ENCODE data around the gene TSNAX.

Gene TSNAX

DNA sequence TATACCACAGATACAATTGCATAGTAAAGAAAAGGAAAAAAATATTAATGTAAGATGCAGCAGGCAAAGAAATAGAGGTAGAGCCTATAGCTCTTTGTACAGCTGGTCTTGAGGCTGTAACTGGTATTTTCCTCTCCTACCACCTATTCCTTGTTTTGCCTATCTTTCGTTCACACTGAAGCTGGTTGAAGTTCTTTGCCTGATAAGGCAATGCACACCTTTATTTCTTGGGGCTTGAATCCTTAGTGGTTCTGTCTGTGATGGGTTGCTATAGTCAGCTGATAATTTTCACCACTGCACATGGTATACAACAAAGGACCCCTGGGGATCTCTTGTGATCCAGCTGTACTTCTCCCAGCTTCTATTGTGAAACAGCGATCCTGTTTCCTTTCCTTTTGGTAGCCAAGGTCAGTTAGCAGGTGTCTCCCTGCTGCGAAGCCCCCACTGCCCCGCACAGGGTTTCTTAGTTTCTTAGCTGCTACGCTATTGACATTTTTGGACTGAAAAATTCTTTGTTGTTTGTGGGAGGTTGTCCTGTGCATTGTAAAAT, 9.9 kb upstream of the TSNAX start:
- no peak for DNase-seq (ENCODE audit: low read depth in 2 of 2)

GRCh38 chr1:231519166-231519565, 9.3 kb upstream of the TSNAX start:
- no peak for DNase-seq (ENCODE audit: low read depth in 2 of 2)

GRCh38 chr1:231522038-231522437, 6.4 kb upstream of the TSNAX start:
- DNase-seq (ENCODE audit: low read depth in 2 of 2) = no peak

GRCh38 chr1:231522931-231523642, 5.4 kb upstream of the TSNAX start:
- DNase-seq (ENCODE audit: low read depth in 2 of 2) = no peak

DNA sequence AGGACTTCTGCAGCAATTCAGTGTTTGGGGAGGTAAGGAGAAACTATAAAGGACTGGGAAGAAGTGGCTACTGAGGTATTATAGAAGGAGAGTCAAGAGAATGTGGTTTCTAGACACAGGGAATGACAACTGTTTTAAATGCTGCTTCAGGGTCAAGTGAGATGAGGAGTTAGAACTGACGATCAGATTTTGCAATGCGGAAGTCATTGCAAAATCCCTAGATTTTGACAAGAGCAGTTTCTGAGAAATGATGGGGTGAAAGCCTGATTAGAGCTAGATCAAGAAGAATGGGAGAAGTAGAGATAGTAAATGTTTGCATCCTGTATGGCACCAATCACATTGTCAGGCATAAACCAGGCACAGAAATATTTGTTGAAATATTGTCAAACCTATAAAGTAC, 4.7 kb upstream of the TSNAX start:
- DNase-seq (ENCODE audit: low read depth in 2 of 2) = no peak

- DNase-seq (ENCODE audit: low read depth in 2 of 2) = no peak
Observed at GRCh38 chr1:231526536-231526935, 1.9 kb upstream of the TSNAX start.

GRCh38 chr1:231527586-231528171, 790 bp upstream of the TSNAX start:
- DNase-seq (ENCODE audit: low read depth in 2 of 2) = no peak

DNA sequence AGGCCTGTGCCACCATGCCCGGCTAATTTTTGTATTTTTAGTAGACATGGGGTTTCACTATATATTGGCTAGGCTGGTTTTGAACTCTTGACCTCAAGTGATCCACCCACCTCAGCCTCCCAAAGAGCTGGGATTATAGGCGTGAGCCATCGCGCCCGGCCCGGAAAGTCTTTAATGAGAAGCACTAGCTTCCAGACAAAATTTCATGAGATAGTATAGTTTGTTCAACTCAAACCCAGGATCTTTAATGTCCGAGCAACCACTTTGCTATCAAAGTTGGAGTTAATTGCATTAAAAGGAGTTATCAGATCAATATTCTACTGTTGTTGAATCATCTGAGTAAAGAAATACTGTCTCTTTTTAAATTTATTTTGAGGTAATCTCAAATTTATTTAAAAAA, 4.8 kb downstream of the TSNAX start:
- DNase-seq (ENCODE audit: low read depth in 2 of 2) = no peak

GRCh38 chr1:231534703-231535159, 6.3 kb downstream of the TSNAX start:
- DNase-seq (ENCODE audit: low read depth in 2 of 2) = no peak

- DNase-seq (ENCODE audit: low read depth in 2 of 2) = no peak
Observed at GRCh38 chr1:231536099-231536498, 7.6 kb downstream of the TSNAX start.

DNA sequence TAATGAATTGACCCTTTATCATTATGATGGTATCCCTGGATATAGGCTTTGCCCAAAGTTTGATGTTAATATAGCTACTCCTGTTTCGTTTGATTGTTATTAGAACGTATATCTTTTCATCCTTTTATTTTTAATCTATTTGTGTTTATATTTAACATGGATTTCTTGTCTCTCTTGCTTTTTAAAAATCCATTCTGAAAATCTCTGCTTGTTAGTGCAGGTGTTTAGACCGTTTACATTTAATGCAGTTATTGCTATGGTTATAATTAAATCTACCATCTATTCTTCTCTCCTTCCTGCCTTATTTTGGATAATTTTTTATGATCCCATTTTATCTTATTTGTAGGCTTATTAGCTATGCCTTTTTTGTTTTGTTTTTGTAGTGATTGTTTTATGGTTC, 12.4 kb downstream of the TSNAX start:
- DNase-seq (ENCODE audit: low read depth in 2 of 2) = no peak

- no peak for DNase-seq (ENCODE audit: low read depth in 2 of 2)
Observed at GRCh38 chr1:231541842-231542241, 13.4 kb downstream of the TSNAX start.

DNA sequence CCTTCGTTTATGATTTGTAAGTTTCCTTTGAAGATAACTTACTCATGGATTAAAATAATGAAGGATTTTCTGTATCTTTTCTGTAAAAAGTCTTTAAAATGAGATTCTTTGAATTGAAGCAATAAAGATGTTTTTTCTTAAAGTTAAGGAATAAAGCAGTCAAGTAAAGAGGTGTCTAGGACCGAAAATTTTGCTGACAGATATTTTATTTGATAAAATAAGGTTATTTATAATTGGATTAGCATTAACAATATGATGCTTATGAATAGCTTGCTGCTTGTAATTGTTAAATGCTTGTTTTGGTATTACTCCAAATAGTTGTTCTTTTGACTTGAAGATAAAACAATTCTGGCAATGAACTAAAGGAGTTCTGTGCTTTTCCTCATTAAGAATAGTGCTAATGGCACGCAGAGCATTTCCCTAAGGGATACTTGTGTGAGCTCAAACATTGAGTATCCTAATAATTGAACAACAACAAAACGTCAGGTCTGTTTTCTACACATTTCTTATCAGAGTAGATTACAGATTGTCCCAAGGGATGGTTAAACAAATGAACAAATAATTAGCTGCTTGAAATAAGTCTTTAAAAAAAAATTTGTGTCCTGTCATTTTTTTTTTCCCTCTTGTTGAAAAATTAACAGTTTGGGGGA, 16.6 kb downstream of the TSNAX start:
- no peak for DNase-seq (ENCODE audit: low read depth in 2 of 2)

DNA sequence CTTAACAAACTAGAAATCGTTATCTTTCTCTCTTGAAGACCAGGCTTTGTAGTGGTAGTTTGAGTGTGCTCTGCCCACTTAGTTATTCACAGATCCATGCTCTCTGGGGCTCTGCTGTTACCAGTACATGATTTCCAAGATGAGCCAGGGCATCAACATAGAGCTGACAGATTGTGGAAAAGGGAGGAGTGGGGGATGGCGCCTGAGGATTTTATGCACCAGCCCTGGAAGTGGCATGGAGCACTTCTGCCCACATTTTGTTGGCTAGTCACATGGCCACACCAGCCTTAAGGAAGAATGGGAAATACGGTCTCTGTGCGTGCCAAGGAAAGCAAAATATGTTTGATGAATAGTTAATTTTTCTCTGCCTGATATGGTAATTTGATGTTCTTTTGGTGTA, 18.2 kb downstream of the TSNAX start:
- DNase-seq (ENCODE audit: low read depth in 2 of 2) = no peak

DNA sequence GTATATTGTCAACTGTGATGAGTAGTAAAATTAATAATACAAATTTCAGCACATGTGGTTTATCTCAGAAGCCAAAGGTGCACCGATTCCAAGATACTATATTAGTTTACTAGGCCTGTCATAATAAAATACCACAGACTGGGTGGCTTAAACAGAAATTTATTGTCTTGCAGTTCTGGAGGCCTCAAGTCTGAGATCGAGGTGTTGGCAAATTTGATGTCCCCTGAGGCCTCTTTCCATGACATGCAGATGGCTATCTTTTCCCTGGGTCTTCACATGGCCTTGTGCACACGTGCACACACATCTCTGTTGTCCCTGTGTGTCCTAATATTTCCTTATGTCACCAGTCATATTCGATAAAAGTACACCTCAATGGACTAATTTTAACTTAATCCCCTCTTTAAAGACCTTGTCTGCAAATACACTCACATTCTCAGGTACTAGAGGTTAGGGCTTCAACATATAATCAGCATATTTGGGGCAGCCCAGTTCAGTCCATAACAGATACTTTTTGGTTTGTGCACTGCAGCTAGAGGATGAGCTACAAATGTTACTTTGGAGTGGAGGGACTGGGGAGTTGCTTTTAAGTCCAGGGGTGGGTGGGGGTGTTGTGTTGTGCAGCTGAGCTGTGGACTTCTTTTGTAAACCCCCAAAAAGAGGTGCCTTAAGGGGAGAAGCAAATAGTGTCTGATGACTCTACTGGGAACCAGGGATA, 21.4 kb downstream of the TSNAX start:
- no peak for DNase-seq (ENCODE audit: low read depth in 2 of 2)

GRCh38 chr1:231550448-231550781, 21.9 kb downstream of the TSNAX start:
- DNase-seq (ENCODE audit: low read depth in 2 of 2) = no peak

- DNase-seq (ENCODE audit: low read depth in 2 of 2) = no peak
Observed at GRCh38 chr1:231553320-231553719, 24.9 kb downstream of the TSNAX start.

- DNase-seq (ENCODE audit: low read depth in 2 of 2) = no peak
Observed at GRCh38 chr1:231554969-231555368, 26.5 kb downstream of the TSNAX start.

DNA sequence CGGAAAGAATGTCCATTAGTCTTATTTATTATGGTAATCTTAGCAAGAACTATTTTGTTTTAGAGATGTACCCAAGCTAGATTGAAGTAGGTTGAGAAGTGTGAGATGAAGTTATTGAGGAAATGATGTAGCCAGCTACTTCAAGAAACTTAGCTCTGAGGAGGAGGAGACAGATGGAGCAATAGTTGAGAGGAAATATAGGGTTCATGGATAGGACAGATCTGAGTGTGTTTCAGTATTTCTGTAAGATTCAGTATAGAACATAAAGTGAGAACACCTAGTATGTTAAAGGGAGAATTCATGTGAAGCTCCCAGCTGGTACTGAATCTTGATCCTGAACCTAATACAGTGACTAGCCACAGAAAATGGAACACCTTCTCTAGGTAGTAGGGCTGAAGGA, 28.9 kb downstream of the TSNAX start:
- no peak for DNase-seq (ENCODE audit: low read depth in 2 of 2)

DNA sequence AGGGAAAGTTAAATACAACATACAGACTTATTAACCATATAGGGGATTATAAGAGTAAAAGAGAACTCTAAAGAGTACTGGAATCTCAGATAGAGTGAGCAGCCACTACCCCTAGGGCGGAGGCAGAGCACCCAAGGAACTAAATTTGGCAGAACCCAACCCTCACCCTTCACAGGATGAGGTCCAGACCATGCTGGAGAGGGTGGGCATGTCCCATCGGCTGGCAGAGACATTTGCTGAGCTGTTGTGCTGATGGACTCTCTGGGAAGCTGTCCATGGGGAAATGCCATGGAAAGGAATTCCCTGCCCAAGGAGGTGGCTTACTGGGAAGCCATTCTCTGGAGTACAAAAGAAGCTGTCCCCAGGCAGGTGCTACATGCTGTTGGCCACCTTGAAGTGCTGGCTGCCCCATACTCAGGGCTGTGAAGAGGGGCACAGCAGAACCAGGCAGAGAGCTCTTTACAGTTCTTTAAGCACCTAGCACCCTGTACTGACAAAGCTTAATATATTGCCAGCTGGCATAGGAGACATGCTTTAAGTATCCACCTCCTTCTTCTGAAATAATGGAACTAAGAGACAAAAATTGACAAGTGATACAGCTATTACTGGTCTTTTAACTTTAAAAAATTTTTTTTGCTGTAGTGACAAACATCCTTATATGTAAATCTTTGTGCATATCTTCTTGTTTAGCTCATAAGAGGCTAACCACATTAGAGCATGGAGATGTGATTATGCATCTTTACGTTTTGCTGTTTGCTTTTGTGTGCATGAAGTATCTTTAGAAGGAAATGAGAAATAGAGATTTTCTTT, 29.6 kb downstream of the TSNAX start:
- DNase-seq (ENCODE audit: low read depth in 2 of 2) = no peak

- DNase-seq (ENCODE audit: low read depth in 2 of 2) = no peak
Observed at GRCh38 chr1:231558708-231559185, 30.3 kb downstream of the TSNAX start.

All from activated CD4-positive, alpha-beta T cell treated with anti-CD3 and anti-CD28 coated beads for 24 hours (primary cell).